8988T (cell line): Measurements from ENCODE around the gene PTGES3.
"Not testable (repeated sequence)": the region's sequence is repeated elsewhere in the genome, so short reads cannot be mapped to it uniquely, and the experiment has no call there.

Source experiments
- DNase-seq: peaks from one replicate; pipeline ENCODE4 v3.0.0; 2011

The PTGES3 gene

GRCh38 chr12:56688129-56688845 lies at the start of gene PTGES3:
PTGES3 (minus strand) TSS chr12:56688284; CDS start chr12:56687999, 285 bp downstream.
- peak; percentile 66 for DNase-seq

DNA sequence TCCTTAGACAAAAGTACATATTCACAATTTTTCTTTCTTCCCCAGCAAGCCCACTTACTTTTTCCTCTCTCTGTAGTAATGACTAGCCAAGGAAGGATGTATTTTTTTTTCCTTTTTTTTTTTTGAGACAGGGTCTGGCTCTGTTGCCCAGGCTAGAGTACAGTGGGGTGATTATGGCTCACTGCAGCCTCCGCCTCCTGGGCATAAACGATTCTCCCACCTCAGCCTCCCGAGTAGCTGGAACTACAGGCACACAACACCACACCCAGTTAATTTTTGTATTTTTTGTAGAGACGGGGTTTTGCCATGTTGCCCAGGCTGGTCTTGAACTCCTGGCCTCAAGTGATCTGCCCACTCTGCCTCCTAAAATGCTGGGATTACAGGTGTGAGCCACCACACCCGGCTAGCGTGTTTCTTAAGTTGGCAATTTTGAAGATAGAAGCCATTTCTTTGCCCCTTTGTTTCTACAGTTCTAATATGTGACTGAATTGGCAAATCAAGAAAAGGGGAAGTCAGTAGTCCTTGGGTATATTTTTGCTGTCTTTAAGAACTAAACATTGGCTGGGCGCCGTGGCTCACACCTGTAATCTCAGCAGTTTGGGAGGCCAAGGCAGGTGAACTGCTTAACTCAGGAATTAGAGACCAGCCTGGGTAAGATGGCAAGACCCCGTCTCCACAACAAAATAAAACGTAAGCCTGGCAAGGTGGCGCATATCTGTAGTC lies 40.2 kb upstream of the PTGES3 start:
- DNase-seq, result no peak

GRCh38 chr12:56726196-56726675 lies 38.2 kb upstream of the PTGES3 start:
- DNase-seq, result not testable (repeated sequence)

- no peak for DNase-seq
These were observed 37.6 kb upstream of the PTGES3 start for GRCh38 chr12:56725723-56726102.

DNA sequence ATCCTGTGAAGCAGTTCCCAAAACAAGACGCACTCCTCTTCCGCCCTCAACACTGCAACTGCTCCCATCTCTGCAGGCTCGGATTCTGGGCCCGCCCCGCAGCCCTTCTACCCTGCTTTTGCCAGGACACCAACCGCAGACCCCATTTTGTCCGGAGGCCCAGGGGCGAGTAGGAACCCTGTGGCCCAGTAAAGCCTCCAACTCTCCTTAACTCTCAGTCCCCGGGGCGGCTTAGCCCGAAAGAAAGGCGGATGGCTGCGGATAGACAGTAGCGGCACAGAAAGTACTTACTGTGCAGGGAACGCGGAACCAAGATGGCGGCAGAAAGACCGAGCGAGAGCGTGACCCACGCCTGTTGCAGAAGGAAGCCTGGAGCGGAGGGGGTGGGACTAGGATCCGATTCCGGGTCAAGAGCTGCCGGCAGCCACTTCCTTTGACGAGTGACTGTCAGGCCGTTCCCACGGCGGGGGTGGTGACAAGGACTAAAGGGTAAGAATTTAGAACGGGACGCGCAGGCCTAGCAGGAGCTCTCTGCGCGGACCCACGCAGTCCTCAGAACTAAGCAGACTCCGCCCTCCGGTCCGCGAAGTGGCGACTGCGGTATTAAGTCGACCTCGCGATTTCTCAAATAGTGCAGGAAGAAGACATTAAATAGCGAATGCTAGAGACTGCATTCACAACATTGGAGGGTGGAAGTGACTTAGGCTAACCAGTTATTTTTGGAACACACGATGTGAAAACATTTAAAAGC lies 37.1 kb upstream of the PTGES3 start, which contains the start of gene NACA:
Gene NACA, minus strand, starts transcription at position 328 of the 751 bp plus-strand sequence. CDS start 778 bp downstream, outside the sequence.
- peak; percentile 96 for DNase-seq

GRCh38 chr12:56724701-56724971 lies 36.6 kb upstream of the PTGES3 start:
- DNase-seq, result no peak

- no peak for DNase-seq
These were observed 36.0 kb upstream of the PTGES3 start for GRCh38 chr12:56723889-56724700.

DNA sequence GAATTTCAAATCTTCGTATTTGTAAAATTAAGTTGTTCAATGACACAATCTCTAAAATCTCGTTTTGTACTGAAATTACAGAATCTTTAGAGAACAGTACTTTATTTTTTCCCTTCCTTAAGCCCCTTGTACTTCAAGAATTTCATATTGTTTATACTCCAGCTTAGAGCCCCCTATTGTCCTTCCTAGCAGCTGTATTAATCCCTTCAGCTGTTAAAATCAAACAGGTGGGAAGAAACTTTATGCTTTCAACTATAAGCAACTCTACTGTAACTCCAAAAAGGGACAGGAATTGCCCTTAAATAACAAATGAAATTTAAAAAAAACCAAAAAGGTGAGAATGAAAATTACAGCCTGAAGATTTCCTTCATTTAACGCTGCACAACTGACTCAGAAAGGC lies 35.3 kb upstream of the PTGES3 start:
- no peak for DNase-seq

DNA sequence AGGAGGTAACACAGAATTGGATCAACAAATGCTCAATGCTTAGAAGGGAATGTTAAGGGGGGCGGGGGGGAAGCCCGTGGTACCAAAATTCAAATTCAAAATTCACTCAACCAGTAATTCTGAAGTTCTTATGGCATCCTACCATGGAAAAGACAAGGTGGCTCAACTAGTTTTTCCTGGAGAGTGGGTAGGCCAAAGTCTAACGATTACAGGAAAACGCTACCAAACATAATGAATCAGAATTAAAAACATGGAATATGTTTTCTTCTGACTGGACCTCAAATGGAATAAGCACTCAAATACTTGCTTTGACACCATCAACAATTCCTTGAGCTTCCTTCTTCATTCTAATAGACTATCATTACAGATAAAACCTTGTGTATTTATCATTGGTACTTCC lies 34.7 kb upstream of the PTGES3 start:
- DNase-seq, result no peak

GRCh38 chr12:56721721-56722120 lies 33.6 kb upstream of the PTGES3 start:
- no peak for DNase-seq

GRCh38 chr12:56721216-56721615 lies 33.1 kb upstream of the PTGES3 start:
- no peak for DNase-seq

- no peak for DNase-seq
These were observed 32.7 kb upstream of the PTGES3 start for GRCh38 chr12:56720731-56721151.

DNA sequence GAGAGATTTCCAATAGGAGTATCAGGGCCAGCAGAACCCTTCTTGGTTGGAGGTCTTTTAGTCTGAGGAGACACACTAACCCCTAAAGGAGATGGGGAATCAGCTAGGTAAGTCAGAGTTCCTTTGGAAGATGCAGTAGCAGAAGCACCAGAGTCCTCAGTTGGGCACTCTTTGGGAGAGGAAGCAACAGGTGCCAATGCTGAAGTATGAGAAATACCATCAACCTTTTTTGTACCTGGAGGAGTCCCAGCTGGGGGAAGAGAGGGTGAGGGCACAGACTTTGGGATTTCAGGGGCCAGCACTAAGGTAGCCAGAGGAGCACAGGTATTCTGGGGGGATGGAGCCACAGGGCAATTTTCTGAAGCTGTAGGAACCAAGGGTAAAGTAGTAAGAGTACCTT lies 31.0 kb upstream of the PTGES3 start:
- DNase-seq, result no peak

DNA sequence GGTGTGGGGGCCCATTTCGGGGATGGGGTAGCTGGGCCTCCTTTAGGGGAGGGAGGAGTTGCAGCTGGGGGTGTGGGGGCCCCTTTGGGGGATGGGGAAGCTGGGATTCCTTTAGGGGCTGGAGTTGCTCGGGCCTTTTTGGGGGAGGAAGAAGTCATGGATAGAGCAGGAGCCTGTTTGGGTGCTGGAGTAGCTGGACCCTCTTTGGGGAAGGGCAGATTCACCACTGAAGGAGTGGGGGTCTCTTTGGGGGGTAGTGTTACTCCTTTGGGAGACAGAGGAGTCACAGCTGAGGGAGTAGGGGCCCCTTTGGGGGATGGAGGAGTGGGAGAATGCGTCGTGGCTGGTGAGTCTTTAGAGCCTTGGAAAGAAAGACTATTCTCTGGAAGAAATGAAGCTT lies 30.6 kb upstream of the PTGES3 start:
- no peak for DNase-seq

DNA sequence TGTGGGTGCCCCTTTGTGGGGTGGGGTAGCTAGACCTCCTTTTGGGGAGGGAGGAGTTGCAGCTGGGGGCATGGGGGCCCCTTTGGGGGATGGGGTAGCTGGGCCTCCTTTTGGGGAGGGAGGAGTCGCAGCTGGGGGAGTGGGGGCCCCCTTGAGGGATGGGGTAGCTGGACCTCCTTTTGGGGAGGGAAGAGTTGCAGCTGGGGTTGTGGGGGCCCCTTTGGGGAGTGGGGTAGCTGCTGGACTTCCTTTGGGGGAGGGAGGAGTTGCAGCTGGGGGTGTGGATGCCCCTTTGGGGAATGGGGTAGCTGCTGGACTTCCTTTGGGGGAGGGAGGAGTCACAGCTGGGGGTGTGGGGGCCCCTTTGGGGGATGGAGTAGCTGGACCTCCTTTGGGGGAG lies 30.1 kb upstream of the PTGES3 start:
- DNase-seq, result no peak

DNA sequence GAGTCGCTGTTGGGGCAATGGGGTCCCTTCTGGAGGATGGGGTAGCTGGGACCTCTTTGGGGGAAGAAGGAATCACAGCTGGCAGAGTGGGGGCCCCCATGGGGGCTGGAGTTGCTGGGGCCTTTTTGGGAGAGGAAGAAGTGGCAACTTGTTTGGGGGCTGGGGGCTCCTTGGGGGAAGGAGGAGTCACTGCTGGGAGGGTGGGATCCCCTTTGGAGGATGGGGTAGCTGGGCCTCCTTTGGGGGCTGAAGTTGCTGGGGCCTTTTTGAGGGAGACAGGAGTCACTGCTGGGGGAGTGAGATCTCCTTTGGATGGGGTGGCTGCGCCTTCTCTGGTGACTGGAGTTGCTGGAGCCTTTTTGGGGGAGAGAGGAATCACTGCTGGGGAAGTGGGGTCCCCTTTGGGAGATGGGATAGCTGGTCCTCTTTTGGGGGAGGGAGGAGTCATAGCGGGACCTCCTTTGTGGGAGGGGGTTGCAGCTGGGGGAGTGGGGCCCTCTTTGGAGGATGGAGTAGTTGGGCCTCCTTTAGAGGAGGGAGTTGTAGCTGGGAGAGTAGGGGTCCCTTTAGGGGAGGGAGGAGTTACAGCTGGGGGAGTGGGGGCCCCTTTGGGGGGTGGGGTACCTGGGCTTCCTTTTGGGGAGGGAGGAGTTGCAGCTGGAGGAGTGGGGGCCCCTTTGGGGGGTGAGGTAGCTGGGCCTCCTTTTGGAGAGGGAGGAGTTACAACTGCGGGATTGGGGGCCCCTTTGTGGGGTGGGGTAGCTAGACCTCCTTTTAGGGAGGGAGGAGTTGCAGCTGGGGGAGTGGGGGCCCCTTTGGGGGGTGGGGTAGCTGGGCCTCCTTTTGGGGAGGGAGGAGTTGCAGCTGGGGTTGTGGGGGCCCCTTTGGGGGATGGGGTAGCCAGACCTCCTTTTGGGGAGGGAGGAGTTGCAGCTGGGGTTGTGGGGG lies 29.1 kb upstream of the PTGES3 start:
- no peak for DNase-seq

DNA sequence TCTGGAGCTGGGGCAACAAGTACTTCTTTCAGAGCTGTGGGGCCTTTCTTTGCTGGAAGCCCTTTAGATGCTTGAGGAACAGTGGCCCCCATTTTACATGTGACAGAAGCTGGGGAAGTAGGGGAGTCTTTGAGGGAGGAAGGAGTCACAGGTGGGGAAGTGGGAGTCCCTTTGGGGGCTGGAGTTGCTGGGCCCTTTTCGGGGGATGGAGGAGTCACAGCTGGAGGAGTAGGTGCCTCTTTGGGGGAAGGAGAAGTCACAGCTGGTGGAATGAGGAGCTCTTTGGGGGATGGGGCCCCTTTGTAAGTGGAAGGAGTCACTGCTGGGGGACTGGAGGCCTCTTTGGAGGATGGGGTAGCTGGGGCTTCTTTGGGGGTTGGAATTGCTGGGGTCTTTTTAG lies 28.4 kb upstream of the PTGES3 start:
- DNase-seq, result no peak

GRCh38 chr12:56715798-56716197 lies 27.7 kb upstream of the PTGES3 start:
- no peak for DNase-seq

GRCh38 chr12:56714431-56714929 lies 26.4 kb upstream of the PTGES3 start:
- DNase-seq, result no peak

- no peak for DNase-seq
These were observed 25.3 kb upstream of the PTGES3 start for GRCh38 chr12:56713345-56713744.

- no peak for DNase-seq
These were observed 21.8 kb upstream of the PTGES3 start for GRCh38 chr12:56709759-56710376.
